Prostate gland (tissue), 2 donors: ENCODE measurements around the gene ZPR1.

Experiments
- POLR2A ChIP-seq: fragments of 450-650 bp; IDR thresholded peaks from one replicate; pipeline ENCODE4 v1.6.1; 2016; ENCODE audit warnings: antibody characterized with exemption, mild to moderate bottlenecking
- TF ChIP-seq, protein P1 (sequence below), 4 experiments: fragments of 200-600 bp in 2 of 4; fragments of 450-650 bp in 2 of 4; sonication (generic) in 2 of 4; IDR thresholded peaks; 1 replicate in 3 of 4; 2 replicates in 1 of 4; pipeline ENCODE4 v1.5.1; 2016 to 2019; ENCODE audit warnings: antibody characterized with exemption in 4 of 4, mild to moderate bottlenecking in 2 of 4, moderate library complexity in 2 of 4

DNA sequence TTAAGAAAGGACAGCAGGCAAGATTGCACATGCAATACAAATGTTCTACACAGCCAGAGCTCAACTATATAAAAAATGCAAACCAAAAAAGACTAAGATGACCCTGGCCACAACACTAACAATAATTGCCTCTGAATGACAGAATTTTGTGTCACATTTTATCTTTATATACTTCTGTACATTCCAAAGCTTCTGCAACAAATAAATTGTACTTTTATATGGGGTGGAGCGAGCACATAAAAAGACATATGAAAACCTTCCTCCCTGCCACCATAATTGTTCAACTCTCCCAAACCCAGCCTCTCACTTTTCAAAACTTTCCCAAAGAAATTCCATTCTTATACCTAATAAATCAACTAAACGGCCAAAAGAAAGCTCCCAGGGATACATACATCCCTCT is 25.7 kb downstream of the ZPR1 start:
- TF ChIP-seq, protein P1, sequence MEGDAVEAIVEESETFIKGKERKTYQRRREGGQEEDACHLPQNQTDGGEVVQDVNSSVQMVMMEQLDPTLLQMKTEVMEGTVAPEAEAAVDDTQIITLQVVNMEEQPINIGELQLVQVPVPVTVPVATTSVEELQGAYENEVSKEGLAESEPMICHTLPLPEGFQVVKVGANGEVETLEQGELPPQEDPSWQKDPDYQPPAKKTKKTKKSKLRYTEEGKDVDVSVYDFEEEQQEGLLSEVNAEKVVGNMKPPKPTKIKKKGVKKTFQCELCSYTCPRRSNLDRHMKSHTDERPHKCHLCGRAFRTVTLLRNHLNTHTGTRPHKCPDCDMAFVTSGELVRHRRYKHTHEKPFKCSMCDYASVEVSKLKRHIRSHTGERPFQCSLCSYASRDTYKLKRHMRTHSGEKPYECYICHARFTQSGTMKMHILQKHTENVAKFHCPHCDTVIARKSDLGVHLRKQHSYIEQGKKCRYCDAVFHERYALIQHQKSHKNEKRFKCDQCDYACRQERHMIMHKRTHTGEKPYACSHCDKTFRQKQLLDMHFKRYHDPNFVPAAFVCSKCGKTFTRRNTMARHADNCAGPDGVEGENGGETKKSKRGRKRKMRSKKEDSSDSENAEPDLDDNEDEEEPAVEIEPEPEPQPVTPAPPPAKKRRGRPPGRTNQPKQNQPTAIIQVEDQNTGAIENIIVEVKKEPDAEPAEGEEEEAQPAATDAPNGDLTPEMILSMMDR (IDR thresholded peaks at IDR 0.05) = no peak
- no peak for TF ChIP-seq POLR2A
